Amniotic epithelial cell (primary cell): ENCODE results near the gene LRRFIP2.
"Not testable (repeated sequence)": the region's sequence is repeated elsewhere in the genome, so short reads cannot be mapped to it uniquely, and the experiment has no call there.

ENCODE experiments used
- DNase-seq: peaks from one replicate; pipeline ENCODE4 v3.0.0-alpha.2; 2010; ENCODE audit warnings: low read depth

Gene LRRFIP2, protein sequence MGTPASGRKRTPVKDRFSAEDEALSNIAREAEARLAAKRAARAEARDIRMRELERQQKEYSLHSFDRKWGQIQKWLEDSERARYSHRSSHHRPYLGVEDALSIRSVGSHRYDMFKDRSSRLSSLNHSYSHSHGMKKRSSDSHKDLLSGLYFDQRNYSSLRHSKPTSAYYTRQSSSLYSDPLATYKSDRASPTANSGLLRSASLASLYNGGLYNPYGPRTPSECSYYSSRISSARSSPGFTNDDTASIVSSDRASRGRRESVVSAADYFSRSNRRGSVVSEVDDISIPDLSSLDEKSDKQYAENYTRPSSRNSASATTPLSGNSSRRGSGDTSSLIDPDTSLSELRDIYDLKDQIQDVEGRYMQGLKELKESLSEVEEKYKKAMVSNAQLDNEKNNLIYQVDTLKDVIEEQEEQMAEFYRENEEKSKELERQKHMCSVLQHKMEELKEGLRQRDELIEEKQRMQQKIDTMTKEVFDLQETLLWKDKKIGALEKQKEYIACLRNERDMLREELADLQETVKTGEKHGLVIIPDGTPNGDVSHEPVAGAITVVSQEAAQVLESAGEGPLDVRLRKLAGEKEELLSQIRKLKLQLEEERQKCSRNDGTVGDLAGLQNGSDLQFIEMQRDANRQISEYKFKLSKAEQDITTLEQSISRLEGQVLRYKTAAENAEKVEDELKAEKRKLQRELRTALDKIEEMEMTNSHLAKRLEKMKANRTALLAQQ

DNA sequence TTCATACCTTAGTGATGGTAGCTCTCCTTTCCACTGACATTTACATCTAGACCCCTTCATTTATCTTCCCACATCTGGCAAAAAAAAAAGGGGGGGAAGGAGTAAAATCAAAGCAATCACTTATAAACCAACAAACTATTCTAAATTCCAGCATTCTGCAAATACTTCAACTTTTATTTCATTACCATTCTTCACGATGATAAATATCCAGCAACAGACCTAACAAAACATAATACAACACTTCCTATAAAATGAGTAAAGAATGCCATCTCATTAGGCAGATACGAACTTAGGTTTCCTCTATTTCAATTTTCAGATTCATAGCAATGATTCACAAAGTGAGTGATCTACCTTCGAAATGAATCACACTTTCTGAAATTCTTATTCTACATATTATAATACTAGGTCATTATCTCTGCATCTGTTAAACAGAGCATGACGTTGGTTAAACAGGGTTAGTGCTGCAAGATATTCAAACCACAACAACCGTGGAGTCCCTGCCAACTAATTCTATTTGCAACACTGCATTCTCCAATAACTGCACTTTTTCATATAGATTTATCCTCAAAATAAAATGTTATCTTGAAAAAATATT lies at the start of gene LRRFIP2:
Gene LRRFIP2, minus strand, starts transcription at position 51 of the 595 bp plus-strand sequence. CDS start 25,599 bp downstream, outside the sequence.
- peak; percentile 78 for DNase-seq

DNA sequence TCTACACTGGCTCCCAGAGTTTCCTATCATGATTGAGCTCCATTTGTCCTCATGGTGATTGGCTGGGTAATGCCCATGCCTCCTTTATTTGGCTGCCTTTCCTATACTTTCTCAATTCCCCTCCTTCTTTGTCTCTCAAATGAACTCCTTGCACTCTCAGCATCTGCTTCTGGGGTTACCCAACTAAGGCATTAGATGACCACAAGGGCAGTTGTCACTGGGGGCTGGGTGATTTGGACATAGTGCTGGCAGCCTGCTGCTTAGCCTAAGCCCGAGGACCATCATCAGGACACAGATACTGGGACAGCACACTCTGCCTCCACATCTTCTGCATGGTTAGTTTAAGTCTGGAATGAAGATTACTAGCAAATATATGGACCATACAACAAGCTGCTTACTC lies 49.2 kb upstream of the LRRFIP2 start:
- no peak for DNase-seq

DNA sequence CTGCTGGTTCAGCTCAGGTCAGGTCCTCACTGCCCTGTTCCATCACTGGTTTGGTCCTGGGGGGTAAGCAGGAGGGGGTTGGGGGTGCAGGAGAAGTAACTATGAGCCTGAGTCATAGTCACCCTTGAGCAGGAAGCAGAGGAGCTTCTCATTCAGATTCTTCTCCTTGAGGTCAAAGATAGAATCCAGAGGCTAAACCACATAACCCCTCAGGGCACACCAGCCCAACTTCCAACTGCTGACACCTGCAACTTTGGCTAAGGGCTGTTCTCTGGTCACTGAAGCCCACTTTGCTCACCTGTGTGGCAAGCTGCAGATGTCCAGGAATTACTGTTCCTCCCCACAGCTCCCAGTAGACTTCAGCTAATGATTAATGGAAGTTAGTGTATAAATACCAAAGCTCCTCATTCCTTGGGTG lies 48.8 kb upstream of the LRRFIP2 start:
- DNase-seq, result no peak

DNA sequence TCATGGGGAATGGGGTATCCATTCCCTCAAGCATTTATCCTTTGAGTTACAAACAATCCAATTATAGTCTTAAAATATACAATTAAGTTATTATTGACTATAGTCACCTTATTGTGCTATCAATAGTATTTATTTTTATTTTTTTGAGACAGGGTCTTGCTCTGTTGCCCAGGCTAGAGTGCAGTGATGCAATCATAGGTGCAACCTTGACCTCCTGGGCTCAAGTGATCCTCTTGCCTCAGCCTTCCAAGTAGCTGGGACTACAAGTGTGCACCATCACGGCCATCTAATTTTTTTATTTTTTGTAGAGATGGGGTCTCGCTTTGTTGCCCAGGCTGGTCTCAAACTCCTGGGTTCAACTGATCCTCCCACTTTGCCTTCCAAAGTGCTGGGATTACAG lies 48.2 kb upstream of the LRRFIP2 start:
- not testable (repeated sequence) for DNase-seq

DNA sequence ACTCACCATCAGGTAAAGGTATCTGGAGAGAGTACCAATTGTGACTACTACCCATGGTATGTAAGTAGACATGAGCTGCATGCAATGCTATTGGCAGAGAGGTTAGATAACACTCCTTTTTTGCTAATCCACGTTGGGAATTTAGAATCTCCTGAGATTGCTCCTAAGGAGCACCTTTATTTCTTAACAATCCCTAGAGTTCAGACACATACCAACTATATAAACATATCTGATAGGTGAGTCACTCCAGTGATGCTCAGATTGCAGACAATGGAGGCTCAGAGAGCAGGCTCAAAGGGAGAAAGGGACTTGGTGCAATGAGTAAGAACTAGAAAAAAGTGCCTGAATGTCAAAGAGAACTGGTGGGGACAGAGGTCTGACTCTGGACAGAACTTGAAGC lies 47.0 kb upstream of the LRRFIP2 start:
- peak; percentile 71 for DNase-seq

DNA sequence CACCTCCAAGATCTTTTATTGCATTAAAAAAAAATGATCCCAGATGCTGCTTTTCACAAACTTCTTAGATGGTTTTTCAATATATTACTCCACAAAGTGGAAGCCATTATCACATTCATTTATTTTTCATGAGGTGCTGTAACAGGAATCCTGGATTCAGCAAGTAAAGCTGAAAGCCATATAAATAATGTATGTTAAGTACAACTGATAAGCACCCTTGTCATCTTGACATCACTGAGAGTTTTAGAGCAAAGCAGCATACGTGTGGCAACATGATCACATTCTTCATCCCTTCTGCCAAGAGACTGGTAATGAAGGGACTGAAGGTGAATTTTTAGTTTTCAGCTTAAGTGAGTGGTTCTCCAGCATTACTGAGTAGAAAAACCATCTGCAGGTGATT lies 44.9 kb upstream of the LRRFIP2 start:
- DNase-seq, result no peak

DNA sequence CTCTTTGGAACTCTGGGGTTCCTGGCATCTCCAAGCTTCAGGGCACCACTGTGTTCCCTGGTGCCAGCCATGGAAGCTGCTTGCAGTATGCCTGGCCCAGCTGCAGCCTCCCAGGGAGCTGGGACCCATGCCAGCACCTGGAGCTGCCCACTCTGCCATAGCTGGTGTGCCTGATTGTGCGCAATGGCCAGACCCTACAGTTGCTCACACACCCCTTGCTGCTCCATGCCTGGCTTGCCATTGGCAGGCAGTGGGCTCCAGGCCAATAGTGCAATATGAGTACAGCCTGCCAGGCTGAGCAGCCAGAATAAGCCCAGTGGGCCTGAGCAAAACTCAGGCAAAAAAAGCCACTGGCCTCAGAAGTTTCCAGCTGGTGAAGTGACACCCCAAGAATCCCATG lies 43.8 kb upstream of the LRRFIP2 start:
- no peak for DNase-seq

DNA sequence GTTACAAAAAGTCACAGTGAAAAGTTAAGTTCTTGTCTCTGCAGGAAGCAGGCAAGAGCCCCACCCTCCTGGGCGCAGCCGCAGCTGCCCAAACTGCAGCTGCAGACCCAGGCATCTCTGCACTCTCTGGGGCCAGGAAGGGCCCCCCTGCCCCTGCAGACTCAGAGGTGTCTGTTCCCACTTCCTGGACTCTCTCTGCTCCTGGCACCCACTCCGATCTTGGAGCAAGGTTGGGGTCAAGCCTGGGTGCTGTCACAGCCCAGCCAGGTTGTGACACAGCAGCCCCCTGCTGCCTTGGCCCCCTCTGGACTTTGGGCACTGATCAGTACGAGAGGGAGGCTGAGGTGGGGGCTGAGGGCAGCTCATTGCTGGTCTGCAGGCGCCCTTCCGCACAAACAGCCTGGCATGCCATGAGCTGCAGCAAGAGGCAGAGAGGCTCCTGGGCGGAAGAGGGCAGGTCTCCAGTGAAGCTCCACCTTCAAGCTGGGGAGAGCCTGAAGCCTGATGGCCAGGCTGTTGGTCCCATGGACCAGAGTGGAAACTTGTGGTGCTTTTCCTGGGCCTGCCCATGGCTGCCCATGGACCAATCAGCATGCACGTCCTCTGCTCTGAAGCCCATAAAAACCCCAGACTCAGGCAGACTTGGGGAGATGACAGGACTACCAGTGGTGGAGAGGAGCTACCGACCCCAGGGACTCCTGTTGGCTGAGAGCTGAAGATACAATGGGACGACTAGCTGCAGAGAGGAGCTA lies 42.9 kb upstream of the LRRFIP2 start:
- DNase-seq, result no peak

DNA sequence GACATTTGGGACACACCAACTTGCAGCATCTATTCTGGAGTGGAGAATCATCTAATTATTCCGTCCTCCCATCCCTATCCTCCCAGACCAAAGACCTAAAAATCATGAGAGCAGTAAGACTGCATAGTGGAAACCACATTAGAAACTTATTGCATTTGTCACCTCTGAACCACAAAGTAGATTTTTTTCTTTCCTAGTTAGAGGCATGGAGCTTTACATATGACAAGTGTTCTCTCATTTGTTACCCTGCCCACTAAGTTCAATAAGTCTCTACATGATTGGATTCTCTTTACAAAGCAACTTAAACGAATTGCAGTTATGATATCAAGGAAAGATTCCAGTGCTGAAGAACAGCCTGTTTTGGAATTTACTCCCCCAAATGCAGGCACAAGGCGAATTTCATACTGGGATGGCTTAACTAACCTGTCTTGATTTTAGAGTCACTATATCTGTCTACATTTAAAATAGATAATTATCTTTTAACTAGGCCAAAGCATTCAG lies 42.3 kb upstream of the LRRFIP2 start:
- no peak for DNase-seq

DNA sequence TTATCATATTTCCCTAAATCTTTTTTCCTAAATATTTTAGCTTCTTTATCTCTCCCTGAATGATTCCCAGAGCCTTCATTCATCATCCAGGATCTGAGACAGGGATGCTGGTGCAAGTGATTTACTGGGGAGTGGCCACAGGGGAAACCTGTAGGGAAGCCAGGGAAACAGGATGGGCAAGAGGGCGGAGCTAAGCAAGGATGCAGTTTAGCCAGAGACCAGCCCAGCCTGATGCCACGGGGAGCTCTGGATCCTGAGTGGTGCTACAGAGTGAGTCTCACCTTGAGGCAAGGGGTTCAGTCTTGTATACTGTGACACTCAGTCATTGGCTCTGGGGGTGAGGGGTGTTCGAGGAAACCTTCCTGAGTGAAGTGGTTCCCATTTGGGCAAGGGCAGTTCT lies 39.7 kb upstream of the LRRFIP2 start:
- no peak for DNase-seq

DNA sequence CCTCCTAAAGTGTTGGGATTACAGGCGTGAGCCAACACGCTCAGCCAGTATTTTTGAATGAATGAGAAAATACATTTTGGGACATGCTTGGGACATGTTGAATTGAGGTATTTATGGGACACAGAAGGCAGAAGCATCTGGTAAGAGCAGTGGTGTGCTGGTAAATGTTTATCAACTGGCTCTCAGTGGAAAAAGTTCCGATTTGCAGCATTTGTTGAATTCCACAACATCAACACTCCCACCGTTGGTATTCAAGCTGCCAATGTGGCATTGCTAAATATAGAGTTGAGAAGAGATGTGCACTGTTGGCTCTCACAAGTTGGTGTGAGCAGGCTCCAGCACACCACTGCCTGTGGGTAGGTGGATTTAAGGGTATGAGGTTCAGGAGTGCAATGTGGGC lies 35.8 kb upstream of the LRRFIP2 start:
- DNase-seq, result no peak

DNA sequence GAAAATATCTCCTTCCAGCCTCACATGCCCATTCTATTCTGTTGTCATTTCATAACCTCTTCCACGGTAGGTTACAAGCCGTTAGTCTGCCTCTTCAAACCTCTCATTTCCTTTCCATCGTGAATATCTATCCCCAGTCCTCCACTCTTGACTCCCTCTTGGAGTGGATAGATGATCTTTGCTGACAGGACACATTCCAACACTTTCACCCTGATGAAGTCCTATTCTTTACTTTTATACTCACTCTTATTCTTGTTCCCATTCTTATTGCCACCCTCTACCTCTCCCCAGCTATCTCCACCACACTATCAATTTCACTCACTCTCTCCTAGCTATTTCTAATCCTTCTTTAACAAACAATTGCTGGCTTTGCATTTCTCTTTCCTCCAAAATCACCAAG lies 34.2 kb upstream of the LRRFIP2 start:
- not testable (repeated sequence) for DNase-seq

DNA sequence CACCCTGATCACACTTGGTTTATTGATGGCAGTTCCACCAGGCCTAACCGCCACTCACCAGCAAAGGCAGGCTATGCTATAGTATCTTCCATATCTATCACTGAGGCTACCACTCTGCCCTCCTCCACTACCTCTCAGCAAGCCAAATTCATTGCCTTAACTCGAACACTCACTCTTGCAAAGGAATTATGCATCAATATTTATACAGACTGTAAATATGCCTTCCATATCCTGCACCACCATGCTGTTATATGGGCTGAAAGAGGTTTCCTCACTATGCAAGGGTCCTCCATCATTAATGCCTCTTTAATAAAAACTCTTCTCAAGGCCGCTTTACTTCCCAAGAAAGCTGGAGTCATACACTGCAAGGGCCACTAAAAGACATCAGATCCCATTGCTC lies 33.6 kb upstream of the LRRFIP2 start:
- not testable (repeated sequence) for DNase-seq

DNA sequence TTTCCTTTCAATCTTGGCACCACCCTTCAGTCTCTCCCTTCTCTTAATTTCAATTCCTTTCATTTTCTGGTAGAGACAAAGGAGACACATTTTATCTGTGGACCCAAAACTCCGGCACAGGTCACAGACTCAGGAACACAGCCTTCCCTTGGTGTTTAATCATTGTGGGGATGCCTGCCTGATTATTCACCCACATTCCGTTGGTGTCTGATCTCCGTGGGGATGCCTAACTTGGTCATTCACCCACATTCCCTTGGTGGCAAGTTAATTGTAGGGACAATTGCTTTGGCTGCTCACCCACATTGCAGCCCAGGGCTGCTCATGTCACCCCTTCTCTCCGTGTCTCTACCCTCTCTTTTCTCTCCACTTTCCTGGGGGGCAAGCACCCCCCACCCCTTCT lies 31.7 kb upstream of the LRRFIP2 start:
- peak; percentile 54 for DNase-seq

DNA sequence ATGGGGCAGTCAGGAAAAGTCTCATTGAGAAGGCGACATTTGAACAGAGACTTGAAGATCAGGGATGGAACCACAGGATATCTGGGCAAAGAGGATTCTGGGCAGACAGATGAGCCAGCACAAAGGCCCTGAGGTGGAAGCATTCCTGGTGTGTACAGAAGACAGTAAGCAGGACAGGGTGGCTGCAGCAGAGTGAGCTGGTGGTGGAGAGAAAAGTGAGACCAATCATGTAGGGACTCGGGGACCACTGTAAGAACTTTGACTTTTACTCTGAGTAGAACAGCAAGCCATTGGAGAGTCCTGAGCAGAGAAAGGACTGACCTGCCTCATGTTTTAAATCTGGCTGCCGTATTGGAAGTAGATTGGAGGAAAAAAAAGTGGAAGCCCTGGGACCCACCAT lies 29.9 kb upstream of the LRRFIP2 start:
- no peak for DNase-seq

DNA sequence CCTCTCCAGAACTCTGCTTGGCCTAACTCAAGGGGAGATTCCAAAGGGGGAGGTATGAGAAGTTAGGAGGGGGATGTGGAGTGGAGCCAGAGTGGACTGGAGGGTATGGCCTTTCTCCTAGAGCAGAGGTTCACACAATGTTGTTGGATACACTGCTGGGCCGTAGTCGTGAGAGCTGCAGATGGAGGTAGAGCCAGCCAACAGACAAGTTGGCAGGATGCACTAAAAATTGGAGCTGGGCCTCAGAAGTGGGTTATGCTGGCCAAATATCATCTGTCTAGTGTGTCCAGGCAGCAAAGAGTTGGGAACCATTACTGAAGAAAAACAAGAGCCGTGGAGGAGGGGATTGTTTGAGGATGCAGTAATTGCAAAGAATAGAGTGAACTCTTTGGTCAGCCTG lies 27.7 kb upstream of the LRRFIP2 start:
- DNase-seq, result no peak

DNA sequence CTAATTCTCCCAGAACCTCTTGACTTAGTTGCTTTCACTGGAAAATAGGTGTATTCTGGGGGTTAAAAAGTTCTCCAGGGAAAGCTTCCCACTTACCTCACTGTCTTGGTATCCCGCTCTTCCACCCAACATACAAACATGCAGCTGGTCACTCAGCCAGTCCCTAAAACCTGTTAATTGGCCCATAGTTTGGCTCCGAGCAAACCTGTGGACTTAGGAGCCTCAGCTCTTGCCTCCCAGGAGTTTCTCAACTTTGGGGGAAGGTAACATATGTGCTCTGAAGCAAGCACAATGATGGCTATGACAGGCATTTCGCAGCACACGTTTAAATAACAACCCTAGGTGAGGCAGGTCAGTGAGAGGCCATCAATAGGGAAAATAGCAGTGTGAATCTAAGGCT lies 25.8 kb upstream of the LRRFIP2 start:
- DNase-seq, result no peak

DNA sequence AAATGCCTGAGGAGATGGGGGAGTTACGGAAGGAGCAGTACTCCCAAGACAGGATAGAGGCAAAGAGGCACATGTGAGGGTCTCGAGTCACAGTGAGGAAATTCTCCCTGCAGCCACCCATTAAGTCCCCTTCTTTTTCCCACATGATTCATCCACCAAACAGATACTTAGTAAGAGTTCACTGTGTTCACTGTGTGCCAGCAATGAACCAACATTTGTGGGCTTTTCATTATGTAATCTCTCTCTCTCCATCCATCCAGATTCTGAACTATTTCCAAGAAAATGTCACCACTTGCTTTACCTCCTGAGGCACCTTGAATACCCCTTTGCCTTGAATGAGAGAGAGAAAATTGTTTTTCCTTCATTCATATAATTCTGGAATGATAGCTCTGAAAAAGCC lies 24.6 kb upstream of the LRRFIP2 start:
- DNase-seq, result peak; percentile 81

DNA sequence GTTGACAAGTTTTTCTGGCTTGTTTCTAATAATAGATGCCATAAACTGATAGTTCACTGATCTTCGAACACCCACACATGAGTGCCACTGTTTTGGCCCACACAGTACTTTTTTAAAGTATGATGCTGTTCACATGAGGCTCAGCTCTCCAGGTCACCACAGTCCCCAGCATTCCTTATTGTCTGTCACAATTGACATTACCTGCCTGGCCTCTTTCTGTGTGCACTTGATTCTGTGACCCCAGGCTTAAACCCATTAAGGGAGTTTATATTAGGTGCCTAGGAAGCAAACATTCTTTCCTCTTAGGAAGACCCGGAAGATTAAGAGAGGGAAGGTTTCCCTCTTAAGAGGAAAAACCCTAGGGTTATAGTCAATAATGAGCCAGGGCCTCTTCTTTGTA lies 24.2 kb upstream of the LRRFIP2 start:
- no peak for DNase-seq

DNA sequence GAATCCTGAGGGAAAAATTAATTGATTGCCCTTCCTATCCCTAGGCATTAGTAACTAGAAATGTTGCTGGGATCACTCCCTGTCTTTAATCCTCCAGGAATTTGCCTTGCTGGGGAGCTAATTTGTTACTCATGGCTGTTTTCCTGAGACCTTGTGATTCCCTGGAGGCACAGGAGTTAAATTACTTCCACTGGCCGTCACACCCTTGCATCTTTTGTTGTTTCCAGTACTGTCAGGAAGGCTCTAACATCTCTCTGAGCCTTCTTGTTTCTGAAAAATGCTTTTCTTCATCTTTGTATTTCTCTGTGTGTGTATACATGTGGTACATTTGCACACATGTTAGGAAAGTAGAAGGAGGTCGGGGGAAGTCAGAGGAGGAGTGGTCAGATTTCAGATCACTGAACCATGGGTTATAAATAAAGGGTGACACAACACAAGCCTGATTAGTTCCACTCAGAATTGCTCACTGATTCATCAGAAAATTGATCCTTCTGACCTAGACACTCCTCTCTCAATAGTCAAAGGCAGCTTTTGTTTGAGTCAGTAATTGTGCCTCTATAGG lies 23.5 kb upstream of the LRRFIP2 start:
- DNase-seq, result peak; percentile 67

DNA sequence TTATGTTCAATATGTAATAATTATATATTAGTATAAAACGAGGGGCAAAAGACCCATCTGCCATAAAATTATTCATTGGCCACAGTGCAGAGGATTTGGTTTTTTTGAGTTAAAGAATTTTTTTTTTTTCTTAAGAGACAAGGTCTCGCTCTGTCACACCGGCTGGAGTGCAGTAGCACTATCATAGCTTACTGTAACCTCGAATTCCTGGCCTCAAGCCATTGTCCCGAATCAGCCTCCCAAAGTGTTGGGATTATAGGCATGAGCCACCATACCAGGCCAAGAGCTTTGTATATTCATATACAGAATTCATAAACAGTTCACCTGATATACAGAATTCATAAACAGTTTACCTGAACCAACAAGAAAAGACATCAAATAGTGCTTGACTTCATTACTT lies 20.2 kb upstream of the LRRFIP2 start:
- DNase-seq, result no peak

DNA sequence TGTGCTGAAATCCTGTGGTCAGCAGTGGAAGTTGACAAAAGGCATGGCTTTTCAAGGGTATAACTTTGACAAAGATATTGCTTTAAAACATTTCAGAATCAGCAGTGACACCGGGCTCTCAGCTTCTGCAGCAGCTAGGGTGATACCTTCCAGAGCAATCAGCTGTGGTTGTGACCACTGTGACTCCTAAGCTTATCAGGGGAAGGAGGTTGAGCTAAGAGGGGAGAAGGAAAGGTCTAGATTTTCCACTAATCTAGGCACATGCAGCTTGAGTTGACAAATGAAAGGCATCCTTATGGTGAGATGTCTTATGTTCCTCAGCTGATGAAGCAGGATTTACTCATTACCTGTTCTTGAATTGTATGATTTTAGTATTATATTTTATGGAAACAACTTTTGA lies 16.3 kb upstream of the LRRFIP2 start:
- DNase-seq, result no peak
